8988T (cell line): ENCODE measurements around the gene RPS2.
"Not testable (repeated sequence)": the region's sequence is repeated elsewhere in the genome, so short reads cannot be mapped to it uniquely, and the experiment has no call there.

ENCODE experiments used
- DNase-seq: peaks from one replicate; pipeline ENCODE4 v3.0.0; 2011

RPS2 gene

DNA sequence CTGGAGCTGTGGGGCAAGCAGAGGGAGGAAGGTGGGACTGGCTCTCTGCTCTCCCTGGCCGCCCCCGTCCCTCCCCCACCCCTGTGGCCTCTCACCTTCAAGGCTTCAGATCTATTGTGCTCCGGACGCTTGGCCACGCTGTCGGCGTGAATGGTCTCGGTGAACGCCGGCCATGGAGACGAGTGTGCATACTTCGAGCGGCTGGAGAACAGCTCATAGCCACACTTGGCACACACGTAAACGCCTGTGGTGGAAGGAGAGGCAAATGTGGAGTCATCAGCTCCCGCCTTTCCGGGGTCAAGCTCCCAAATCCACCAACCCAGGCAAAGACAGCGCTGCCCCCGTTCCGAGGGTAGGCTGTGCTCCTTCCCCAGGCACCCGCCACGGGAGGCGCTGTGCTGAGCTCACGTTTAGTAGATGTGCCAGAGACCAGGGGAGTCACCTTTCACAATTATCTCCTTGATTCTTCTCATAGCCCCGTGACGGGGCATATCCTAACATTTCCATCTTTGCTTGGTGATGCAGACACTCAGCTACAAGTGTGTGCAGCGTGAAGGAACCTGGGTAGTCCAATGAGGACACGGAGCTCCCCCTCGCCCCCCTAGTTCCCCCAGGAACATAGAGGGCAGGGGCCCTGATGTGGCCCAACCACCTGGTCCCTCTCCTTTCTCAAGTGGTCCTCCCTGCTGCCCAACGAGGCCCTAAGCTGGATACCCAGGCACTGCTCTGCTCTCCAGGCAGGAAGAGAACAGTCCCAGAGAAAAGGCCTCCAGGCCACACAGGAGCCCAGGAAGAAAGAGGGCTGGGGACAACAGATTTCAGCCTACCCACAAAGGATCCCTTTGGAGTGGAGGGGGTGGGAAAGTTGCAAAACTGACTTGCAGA, 23.2 kb downstream of the RPS2 start:
- DNase-seq = no peak

DNA sequence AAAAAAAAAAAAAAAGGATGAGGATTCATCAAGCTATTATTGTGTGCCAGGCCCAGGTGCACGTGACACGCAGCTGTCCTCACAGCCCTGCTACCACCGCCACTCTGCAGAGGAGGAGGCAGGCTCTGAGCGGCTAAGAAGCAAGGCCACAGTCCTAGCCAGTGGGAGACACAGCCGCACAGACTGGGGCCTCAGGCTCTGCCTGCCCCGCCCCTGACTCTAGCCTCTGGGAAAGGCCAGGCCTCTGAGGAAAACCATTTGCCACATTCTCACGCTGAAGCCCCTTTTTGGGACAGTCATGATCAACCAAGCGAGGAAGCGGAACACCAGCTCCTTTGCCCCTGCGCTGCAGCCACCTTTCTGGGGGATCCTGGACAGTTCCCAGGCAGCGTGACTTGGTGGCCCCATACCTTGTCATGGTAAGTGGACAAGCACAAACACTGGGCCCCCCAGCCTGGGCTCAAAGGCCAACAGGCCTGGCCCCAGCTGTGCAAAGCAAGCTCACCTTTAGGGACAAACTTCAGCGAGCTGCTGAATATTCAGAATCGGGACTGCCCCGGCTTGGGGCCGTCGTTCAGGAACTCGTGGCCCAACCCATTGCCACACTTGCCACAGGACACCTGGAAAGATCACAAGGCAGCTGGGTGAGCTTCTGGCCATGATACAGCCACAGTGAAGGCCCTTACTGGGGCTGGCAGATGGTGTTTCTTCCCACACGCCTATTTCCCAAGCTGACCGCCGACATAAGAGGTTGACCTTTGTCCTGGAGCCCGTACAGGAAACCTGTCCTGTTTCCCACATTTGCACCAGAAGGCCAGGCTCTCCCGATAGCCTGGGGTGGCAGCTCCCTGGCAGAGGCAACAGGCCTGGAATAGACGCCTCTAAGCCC, 24.1 kb downstream of the RPS2 start:
- no peak for DNase-seq

DNA sequence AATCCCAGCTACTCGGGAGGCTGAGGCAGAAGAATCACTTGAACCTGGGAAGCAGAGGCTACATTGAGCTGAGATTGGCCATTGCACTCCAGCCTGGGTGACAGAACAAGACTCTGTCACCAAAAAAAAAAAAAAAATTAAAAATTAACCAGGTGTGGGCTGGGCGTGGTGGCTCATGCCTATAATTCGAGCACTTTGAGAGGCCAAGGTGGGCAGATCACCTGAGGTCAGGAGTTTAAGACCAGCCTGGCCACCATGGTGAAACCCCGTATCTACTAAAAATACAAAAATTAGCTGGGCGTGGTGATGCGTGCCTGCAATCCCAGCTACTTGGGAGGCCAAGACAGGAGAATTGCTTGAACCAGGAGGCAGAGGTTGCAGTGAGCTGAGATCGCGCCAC, 24.8 kb downstream of the RPS2 start:
- not testable (repeated sequence) for DNase-seq

DNA sequence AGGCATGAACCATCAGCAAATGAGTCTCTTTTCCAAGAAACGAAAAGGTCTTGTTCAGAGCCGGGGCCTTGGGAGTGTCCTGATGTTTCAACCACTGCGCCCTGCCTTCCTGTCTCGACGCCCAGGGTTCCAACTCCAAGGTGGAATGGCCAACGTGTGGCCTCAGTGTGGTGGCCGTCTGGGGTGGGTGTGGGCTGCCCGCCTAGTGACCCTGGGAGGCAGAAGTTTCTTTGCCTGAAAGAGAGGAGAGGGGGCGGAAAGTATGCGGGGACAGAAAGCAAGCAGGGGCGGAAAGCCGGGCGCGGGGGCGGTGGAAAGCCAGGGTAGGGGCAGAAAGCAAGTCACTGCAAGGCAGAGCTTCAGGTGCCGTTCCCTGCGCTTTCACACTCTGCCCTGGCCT, 25.7 kb downstream of the RPS2 start:
- DNase-seq = no peak

DNA sequence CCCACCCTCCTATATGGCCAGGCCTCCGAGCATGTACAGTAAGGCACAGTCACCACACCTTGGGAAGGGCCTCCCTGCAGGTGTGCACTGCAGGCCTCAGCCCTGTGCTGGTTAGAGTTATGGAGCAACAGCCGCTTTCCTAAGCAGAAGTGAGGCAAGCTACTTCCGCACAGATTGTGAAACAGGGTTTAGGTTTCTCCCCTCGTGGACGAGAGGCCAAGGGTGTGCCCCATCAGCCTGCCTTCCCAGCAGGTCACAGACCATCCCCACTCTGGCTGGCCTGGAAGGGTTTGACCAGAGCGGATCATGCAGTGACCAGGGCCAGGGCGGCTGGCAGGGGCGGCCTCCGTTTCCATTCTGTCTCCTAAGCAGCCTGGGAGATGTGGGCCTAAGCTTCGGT, 26.3 kb downstream of the RPS2 start:
- DNase-seq = no peak

DNA sequence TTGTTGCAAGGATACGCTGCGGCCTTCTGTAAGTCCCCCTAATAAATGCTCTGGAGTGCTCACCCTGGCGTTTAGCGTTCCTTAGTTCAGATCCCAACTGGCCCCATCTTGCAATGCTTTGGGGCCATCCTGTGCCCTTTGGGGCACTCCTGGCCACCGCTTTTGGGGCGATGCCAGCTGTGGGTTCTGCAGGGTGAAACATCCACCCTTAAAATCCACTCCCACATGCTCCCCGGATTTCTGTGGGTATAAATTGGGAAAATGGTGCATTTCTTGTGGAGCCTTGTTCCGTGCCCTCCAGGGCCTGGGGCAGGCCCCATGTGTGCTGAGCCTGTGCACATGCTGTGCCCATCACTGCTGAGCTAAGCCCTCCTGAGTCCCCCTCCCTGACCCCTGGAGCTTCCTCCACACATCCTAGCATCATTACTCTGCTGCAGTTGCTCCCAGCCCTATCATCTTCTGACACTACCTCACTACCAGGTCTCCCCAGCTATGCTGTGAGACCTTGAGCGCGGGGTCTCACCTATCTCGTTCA, 27.6 kb downstream of the RPS2 start:
- DNase-seq = no peak

DNA sequence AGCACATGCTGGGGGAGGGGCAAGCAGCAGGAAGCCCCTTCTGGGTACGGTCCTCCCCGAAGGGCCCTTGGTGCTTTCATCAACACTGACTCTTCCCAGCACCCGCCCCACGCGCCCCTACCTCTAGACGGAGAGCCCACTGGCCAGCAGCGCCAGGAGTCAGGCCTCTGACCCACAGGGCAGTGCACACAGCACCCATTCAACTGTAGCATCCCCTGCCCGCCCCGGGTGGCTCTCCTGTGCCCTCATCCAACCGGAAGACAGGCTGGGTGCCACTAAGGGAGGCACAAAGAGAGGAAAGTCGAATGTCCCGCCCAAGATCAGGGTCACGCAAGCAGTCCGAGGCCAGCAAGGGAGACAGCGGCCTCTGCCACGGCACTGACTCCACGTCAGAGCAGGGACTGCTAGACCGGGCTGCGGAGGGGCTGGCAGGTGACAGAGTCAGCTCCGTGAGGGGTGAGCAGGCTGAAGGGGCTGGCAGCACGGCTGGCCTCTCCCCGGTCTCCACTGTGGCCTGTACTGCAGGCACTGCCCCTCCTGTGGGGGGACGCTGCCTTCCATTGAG, 31.4 kb downstream of the RPS2 start:
- no peak for DNase-seq

DNA sequence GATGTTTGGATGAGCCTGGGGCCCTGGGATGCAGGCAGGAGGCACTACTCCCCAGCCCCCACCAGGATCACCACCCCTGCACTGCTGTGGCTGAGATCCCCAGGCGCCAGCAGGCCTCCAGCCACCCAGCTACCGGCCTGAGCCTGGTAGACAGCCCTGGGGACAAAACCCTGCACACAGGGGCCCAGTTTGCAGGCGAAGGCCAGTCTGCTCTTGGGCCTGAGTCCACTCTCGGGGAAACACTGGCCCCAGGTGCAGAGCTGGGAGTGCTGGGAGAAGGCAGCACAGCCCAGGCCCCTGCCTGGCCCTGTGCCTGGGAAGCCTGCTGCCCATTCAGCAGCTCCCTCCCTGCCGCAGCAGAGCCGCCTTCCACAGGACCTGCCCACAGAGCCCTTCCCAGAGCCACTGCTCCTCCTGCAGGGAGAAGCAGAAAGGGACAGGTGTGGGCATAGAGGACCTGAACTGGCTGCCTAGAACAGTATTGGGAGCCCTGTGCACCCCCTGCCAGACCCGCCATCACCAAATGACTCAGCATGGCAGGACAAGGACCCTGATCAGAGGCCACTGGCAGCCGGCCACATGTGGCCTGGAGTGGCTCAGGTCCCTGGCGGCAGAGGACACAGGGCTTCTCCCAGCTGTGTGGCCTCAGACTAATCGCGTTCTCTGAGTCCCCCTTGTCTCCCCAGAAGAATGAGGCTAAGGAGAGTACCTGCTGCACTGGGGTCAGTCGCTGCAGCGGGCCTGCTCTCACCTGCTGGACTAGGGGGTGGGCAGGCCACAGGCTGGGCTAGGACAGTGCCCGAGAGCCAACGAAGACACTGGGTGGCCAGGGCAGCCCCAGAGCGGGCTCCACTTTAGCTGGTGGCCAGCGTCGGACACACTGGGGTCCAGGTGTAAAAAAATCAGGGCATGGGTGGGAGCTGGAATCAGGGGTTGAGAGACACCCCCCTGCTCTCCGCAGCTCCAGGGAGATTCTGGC, 32.3 kb downstream of the RPS2 start:
- no peak for DNase-seq

DNA sequence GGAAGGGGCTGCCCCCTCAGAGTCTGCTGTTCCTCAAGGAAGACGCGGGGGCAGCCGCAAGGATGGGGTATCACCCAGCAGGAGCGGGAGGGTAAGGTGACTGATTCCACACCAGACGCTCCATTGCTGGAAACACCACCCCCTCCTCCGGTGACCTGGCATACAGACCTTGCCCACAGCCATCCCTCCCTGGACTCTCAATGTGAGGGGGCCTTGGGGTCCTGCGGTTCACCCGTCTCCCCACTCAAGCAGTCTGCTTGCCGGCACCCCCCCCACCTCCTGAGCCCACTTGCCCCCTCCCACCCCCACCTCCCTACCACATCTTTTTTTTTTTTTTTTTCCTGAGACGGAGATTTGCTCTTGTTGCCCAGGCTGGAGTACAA, 34.3 kb downstream of the RPS2 start:
- DNase-seq = no peak

DNA sequence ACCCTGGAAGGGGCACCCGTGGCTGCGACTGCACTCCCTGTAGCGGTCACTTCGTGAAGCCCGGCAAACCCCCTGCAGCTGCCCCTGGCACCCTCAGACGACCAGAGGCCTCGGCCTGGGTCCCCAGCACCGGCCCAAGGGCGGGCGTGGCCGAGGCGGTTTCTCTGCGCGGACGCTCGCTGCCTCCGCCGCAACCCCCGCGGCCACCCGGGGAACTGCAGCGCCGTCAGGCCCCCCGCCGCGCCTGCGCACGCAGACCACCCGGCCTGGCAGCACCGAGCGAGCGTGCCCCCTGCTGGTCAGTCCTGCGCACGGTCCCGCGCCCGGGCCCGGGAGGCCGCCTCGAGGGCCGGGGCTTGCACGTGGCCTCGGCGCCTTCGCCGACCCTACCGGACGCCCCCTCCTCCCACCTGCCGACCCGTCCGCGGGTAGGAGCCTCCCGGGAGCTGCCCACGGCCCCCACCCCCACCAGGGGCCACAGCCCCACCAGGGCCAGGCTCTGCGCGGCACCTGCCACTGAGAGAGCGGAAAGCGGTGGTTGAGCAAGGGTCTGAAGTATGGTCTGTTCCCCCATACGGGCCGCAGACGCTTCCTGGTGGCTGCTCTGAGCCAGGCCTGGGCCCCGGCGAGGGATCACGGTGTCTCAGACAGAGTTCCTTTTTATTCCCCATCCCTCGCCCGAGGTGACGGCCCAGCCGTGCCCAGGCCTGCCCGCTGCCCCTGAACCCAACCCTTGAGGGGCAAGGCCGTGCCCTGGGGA, 34.9 kb downstream of the RPS2 start:
- DNase-seq = peak; percentile 80

DNA sequence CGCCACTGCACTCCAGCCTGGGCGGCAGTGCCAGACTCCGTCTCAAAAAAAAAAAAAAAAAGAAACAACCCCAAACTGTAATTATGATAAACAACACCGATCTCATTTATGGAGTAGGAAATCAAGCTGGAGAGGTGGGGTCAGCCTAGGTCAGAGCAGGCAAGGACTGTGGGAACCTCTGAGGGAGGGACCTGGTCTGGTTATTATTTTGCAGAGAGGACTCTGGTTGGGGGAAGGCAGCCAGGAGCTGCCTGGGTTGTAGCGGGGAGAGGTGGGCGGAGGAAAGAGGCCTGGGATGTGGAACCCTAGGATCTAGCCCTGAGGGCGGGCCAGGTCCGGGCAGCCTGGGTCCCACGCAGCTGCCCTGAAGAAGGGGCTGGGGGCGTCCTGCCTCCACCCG, 35.5 kb downstream of the RPS2 start:
- DNase-seq = no peak

DNA sequence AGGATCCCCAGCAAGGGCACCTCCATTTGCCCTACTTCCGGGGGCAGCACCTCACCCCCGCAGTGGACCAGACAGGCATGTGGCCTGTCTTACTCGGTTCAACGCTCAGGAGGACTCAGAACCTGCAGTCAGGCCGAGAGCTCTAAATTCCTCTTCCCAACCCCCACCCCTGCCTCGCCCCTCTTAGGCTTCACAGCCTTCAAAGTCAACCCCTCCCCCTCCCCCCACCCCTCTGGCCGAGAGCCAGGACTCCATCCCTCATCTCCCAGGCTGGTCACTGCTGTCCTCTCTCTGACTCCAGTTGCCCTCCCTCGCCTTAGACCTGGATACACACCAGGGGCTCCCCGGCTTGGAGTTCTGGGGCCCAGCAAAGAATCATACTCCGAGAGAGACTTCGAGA, 38.4 kb downstream of the RPS2 start:
- DNase-seq = no peak

DNA sequence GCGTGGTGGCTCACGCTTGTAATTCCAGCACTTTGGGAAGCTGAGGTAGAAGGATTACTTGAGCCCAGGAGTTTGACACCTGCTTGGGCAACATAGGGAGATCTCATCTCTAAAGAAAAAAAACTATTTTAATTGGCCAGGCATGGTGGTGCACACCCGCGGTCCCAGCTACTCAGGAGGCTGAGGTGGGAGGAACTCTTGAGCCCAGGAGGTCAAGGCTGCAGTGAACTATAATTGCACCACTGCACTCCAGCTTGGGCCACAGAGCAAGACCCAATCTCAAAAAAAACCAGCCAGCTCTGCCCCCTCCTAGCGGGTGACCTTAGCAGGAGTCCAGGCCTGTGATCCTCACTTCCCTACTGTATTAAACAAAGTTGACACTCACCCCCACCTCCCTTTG, 40.5 kb downstream of the RPS2 start:
- no peak for DNase-seq

DNA sequence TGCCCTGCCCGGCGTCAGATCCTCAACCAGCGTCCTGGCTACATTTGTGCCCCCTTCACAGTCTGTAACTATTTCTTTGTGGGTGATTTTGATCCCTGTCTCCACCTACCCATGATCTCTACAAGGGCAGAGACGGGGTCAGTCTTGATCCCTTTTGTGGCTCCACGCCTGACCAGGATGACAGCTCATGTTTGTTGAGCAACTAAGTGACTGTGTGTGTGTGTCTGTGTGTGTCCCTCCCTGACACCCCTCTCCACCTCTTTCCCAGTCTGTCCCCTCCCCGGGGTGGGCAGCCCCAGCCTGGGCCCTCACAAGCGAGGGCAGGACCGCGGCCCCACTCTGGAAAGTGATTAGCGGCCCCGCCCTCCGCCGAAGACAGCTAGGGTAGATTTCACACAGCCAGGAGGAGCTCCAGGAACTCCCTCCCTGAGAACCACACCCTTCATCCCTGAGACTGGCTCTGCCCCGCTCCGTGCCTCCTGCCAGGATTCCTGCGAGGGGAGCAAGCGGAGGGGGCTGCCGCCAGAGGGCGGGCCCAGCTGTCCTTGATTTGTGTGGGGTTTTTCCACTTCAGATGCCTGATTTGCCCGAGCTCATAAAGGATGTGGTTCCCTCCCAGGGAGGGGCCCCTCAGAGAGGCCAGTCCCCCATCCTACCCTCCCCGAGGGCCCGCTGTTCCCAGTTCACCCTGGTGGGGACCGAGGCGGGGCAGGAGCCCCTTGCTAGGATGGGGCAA, 41.2 kb downstream of the RPS2 start:
- DNase-seq = peak; percentile 63

DNA sequence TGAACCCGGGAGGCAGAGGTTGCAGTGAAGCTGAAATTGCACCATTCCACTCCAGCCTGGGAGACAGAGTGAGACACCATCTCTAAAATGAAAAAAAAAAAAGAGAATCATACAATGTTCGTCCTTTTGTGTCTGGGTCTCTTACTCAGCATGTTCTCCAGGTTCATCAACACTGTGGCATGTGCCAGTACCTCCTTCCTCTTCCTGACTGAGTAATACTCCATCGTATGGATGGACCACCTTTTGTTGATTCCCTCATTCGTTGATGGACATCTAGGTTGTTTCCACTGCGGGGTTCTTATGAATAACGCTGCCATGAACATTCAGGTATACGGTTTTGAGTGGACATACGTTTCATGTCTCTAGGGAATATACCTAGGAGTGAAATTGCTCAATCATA, 42.3 kb downstream of the RPS2 start:
- DNase-seq = no peak

DNA sequence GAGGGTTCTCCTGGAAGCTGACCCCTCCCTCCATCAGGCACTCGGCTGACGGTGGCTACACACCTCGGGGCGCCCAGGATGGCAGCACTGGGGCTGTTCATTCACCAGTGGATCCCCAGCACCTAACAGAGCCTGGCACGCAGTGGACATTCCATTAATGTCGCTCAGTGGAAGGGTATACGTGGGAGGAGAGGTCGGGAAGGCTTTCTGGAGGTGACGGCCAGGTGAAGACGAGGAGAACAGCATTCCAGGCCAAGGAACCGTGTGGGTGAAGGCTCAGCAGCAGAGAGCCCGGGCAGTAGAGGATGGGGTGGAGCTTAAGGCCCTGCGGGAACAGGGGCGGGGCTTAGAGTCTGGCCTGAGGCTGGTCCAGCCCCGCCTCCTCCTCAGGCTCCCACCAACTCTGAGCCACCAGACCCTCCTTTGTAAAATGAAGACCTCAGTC, 43.9 kb downstream of the RPS2 start:
- DNase-seq = no peak

DNA sequence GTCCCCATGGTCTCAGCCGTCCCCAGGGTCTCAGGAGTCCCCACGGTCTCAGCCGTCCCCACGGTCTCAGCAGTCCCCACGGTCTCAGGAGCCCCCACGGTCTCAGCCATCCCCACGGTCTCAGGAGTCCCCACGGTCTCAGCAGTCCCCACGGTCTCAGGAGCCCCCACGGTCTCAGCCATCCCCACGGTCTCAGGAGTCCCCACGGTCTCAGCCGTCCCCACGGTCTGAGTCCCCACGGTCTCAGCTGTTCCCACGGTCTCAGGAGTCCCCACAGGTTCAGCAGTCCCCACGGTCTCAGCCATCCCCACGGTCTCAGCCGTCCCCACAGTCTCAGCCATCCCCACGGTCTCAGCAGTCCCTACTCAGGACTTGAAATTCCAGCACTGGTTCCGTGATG, 44.5 kb downstream of the RPS2 start:
- not testable (repeated sequence) for DNase-seq

DNA sequence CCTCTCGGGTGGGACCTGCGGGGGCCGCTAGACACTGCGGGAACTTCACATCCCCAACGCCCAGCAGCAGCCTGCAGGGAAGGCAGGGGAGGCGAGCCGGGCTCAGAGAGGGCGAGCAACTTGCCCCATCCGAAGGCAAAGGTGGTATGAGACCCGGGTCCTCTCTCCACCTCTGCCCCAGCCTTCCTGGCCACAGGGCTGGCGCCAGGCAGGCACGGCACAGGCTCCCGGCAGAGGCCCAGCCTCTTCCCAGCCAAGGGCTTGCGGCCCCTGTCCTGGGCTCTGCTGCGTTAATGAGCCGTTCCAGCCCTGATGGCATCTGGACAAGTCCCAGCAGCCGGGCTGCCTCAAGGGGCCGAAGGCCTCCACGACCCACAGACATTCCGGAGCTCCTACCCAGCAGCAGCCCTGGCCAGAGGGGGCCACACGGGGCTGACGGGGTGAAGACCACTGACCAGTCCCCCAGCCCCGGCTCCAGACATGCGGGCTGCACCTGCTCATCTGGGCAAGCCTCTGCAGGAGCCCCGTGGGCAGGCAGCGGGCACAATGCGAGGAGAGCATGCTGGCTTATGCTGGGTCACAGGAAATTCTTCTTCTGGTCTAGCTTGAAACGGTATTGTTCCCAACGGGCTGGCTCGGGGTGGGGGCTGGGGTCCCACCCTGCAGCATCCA, 45.2 kb downstream of the RPS2 start:
- no peak for DNase-seq

DNA sequence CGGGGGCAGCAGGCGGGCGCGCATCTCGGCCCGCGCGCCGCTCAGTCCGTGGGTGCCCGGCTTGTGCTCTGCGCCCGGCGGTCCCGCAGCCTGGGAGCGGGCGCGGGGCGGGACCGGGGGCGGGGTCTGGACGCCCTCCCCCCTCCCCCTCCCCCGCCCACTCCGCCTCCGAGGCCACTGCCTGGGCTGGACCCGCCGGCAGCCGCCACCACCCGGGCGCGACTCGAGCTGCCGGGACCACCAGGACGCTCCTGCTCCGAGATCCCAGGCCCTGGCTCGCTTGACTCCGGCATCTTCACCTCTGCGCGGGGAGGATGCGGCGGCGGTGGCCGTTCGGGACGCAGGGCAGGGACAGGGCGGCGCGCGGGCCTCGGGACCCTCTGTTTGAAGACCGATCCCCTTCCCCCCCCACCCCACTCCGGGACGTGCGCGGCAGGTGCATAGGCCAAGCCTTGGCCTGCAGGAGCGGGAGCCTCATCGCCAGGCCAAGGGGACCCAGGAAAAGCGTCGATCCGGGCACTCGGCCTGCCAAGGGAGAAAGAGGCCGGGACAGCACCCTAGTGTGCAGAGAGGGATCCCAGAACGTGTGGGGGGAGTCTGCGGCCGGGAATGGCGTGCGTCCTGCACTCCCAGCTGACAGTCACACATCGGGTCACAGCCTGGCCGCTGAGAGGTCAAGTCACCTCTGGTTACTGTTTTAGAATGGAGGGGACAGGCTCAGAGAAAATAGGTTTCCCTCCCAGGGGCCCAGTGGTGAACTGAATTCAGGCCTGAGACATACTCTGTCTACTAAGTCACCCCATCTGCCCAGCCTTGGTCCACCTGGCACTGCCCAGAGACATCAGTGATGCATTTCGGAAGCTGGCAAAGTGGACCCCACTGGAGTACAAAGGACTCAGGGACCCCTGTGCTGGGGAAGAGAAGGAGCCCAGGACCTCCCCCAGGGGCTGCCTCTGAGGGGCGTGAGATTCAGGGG, 46.0 kb downstream of the RPS2 start, which contains the start of gene HS3ST6:
Gene HS3ST6 (minus strand): TSS at position 65 of the 976 bp plus-strand sequence. CDS start 92 bp downstream, outside the sequence.
- DNase-seq = no peak
